Activated CD4-positive, alpha-beta T cell treated with anti-CD3 and anti-CD28 coated beads, Interleukin-2, amount 50 U/mL, for 24 hours (primary cell): ENCODE measurements around the gene SLC25A47.
"Not testable (repeated sequence)": the region's sequence is repeated elsewhere in the genome, so short reads cannot be mapped to it uniquely, and the experiment has no call there.

Experiments
- DNase-seq, 2 donors: peaks; one replicate each; pipeline ENCODE4 v3.0.0-alpha.2; 2020; ENCODE audit warnings: low read depth in 1 of 2, low spot score in 1 of 2

SLC25A47 gene

DNA sequence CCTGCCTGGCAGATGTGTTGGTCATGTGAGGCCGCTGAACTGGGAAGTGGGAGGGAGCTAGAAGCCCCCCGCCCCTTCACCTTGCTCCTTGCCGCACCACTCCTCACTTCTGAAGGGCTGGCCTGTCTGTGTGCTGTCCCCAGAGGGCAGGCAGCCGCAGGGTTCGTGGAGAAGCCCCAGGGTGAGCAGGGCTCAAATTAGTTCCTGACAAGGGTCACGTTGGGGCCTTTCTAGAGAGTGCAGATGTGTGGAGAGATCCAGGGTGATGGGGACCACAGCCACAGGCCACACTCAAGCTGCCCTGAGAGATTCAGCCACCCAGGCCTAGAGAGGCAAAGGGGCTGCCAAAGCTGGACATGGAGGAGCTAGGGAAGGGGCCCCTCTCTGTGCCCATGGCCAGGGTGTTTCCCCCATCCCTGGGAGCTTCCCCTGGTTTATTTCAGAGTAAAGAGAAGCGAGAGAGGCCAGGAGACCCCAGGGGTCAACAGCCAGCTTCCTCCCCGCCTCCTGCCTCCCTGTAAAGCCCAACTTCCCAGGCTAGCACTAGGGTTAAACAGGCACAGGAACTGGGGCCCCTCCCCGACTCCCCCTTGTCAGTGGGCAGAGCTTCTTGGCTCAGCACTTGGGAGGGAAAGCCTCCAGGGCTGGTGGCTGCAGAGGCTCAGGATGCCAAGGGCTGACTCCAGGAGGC, 33.1 kb upstream of the SLC25A47 start:
- DNase-seq: no peak

DNA sequence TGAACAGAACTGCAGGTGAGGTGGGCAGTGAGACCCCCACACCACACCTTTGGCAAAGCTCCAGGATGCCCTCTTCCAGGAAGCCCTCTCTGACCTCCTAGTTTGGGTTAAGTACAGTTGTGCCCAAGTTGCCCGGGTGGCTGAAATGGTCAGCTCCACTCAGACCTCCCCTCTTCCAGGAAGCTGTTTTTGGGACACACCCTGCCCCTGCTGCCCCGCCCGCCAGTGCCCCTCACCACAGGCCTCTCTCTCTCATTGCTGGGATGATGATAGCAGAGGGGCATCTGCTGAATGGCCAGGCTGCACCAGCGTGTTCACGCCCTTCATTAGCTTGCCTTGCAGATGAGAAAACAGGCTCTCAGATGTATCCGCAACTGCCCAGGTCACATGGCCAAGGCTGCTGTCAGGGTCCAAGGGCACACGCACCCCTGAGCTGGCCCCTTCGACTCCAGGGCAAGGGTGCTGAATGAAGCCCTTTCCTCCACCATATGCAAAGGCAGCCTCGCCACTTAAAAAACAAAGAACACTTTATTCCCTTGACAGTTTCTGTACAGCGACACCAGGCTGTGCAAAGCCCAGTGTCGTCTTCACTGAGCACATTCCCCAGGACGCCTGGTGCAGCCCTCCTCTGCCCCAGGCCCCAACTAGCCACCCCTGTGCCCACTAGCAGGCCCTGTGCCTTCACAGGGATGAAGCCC, 32.4 kb upstream of the SLC25A47 start:
- no peak for DNase-seq

DNA sequence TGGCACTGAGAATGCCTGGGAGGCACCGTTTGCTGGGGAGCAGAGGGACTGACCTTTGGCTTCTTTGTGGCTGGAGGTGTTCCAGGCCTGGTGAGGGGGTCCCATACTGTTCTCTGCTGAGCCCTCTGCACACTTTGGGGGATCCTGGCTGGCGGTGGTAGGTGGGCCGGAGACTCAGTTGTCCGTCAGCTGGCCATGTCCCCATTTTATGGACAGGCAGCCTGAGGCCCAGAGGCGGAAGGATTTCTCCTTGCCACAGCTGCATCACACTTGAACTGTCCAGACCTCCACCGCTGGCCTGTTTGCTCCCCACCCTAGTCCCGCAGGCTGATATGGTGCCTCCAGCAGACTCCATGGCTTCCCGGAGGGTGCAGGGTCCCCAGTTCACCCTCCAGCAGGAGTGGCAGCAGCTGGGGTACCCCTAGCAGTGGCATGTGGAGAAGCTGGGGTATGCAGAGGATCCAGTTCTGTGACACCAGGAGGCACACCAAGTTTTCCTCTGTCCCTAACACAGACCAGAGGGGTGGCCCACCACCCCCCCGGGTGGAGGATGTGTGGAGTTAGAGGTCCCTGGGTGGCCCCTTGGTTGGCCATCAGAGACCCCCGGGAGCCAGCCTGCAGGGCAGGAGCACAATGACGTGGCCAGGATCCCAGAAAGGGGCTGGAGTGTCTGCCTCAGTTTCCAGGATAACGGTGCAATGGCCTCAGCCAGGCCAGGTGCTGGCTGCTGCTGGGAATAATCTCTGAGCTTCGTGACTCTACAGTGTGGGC, 31.6 kb upstream of the SLC25A47 start:
- no peak for DNase-seq

DNA sequence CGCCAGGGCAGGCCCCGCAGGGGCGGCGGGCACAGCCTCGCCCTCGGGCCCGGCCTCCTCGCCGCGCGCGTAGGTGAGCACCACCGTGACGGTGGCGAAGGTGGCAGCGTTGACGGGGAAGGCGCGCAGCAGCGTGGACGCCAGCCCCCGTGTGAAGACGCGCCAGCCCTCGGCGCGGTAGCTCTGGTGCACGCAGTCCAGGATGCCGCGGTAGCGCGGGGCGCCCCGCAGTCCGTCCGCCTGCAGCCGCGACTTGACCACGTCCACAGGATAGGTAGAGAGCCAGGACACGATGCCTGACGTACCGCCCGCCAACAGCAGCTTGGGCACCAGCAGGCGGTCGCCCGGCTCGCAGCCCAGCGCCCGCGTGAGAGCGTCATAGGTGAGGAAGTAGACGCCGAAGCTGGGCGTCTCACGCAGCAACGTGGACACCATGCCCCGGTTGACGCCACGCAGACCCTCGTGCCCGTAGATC, 30.8 kb upstream of the SLC25A47 start:
- DNase-seq: no peak

DNA sequence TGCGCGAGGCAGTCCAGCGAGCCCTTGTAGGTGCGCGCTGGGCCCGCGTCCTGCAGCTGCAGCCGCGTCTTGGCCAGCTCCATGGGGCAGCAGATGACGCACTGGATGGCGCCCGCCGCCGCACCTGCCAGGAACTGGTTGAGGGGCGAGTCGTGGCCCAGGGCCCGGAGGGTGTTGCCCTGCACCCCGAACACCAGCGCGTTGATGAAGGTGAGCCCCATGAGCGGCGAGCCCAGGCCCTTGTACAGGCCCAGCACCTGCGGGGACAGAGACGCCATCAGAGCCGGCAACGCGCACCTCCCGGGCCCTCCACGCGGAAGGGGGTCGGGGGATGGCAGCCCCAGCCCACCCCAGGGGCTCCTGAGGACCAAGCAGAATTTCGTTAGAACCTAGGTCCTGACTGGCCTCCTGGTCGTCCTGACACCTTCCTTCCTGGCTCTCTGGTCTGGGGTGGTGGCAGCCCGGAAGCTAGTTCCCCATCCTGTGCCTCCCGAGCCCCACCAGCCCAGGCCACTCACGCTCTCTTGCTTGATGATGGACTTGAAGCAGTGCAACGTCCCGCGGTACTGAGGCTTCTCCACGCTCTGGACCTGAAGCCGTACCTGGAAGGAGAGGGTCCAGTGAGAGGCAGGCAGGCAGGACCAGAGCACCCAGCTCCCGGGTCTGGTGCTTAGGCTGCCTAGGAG, 30.2 kb upstream of the SLC25A47 start:
- no peak for DNase-seq

DNA sequence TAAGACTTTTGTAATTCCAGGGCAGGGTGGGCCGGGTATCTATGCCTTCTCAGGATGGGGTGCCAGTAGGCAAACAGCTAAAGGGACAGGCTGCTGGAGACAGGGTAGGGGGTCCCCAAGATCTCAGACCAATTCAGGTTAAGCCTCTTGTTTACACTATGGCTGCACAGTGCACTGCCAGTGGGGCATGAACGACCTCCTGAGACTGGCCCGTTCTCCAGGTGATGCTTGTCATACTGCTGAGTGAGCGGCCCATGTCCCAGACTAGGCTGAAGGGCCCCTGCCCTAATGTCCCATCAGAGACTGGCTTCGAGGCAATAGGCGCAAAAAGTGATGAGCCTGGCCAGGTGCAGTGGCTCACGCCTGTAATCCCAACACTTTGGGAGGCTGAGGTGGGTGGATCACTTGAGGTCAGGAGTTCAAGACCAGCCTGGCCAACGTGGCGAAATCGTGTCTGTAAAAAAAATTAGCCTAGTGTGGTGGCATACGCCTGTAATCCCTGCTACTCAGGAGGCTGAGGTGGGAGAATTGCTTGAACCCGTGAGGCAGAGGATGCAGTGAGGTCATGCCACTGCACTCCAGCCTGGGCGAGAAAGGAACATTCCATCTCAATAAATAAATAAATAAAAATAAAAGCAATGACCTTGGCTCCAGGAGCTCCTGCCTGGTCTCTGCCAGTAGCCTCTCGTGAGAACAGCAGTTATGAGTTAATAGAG, 29.5 kb upstream of the SLC25A47 start:
- DNase-seq: no peak

DNA sequence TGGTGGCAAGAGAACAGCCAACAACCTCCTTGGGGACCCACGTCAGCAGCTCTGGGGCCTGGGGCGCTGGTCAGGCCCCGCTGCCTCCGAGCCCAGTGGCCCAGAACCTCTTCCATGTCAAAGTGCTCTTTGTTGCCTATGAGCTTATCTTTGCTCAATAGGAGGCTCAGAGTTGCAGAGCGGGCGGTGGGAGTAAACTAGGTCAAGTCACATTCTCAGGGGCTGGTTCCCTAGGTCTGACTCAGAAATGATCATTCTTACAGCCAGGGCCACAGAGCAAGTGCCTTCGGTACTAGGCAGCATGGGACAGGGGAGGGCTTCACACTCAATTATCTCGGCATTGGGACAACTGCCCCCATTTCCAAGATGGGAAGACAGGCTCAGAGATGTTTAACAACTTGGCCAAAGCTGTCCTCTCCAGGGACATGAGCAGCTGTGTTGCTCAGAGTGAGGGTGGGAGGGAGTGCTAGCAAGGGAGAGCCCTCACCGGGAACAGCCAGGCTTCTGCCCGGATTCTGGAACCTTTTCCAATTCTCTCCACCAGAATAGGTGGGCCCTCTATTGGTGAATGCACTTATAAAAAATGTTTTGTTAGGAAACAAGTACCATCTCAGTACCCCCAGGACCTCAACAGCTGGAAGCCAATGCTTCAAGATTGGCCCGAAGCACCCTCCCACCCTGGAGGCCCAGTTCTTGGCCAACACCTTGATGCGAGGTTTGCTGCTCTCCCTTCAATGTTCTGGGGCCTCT, 28.8 kb upstream of the SLC25A47 start:
- no peak for DNase-seq

DNA sequence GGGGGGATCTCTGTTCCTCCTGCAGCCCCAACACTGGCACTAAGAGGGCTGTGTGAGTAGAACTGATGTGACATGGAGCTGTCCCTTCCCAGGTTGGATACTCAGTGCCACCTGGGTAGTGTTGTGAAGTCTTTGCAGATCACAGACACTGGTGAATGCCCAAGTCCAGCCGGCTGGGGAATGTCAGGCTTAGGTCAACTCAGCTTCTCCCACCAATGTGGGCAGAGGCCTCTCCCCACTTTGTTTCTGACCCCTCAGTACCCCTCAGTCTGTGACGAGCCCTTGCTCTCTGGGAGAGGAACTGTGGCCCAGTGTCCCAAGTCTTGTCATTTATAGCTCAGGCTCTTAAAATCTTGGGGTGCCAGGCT, 28.2 kb upstream of the SLC25A47 start:
- DNase-seq: no peak

DNA sequence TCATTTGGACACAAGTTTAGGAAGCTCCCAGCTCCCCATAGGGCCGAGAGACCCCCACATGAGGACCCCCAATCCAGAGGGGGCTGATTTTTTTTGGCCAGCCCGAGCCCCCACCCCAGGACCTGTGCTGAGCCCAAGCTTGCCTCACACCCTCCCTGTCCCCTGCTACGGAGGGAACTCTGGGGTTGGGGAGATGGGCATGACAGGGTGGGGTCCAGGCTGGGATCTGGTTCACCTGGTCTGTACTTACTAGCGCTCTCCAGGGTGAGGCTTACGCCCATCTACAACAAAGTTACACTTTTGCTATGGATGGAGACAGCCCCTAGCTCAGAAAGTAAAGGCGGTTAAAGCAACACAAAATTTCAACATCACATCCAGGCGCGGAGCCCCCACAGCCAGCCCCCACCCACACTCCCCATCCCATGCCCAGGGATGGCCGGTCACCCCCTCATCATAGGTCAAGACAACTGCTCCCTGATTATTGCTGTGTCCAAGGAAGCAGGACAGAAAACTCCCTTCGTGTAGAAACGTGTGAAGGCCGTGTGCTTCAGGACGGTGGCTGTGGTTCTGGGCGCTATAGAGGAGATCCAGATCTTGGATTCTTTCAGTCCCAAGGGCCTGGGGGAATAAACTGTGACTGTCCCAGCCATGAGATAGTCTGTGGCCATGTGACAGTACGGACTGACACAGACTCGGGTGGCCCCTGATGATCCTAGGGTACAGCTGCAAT, 27.6 kb upstream of the SLC25A47 start:
- DNase-seq: no peak

DNA sequence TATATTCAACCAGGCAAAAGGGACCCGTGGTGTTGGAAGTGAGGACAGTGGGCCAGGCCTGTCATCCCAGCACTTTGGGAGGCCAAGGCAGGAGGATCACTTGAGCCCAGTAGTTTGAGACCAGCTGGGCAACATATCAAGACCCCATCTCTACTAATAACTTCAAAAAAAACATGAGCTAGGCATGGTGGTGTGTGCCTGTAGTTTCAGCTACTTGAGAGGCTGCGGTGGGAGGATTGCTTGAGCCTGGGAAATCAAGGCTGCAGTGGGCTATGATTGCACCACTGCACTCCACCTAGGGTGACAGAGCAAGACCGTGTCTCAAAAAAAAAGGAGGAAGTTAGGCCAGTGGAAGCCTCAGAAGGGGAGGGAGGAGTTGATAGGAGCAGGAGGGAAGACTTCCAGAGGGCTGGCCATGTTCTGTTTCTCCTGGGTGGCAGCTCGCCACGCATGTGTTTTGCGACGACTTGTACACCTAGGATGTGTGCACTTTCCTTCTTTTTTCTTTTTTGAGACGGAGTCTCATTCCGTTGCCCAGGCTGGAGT, 27.0 kb upstream of the SLC25A47 start:
- DNase-seq: no peak

DNA sequence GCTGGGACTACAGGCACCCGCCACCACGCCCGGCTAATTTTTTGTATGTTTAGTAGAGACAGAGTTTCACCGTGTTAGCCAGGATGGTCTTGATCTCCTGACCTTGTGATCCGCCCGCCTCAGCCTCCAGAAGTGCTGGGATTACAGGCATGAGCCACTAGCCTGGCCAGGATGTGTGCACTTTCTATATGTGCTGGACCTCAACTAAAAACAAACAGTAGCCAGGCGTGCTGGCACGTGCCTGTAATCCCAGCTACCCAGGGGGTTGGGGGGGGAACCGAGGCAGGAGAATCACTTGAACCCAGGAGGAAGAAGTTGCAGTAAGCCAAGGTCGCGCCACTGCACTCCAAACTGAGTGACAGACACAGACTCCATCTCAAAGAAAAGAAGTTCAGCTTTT, 26.4 kb upstream of the SLC25A47 start:
- not testable (repeated sequence) for DNase-seq

DNA sequence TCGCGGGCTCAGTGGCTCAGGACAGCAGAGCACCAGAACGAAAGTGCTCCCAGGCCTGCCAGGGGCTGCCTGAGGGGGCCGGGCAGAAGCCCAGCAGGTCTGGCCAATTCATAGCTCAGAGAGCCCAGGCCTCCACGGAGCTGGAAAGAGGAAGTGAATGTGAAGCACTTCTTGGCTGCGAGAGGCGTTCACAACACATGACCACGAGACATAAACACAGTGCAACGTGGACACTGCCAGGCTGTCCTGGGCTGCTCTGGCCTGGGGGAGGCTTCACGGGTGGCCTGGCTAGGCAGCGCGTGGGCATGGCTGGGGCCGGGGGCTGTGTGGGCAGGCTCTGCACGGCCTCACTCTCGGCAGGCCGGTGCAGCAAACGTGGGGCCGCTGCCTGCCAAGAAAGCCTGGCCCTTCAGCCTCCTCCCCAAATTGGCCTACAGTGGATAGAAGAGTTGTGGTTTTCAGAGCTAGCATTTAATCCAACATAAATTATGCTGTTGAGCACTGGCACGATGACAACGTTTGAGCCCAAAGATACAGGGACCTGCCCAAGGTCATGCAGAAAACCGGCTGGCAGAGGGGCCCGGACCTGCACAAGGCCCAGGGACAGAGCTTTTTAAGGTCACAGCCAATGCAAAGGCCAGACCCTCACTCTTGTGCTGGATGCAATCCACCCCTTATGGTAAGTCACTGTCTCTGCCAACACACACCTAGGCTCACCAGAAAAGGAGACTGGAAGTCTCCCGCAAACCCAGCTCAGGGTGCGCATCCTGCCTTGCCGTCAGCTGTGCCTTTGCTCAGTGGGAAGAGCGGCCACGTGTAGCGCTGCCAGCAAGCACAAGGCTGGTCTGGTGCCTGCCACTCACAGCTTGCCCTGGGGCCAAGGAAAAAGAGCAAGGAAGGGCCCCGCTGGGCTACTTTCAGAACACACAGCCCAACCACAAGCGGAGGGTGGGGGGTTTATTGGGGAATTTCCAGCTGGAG, 25.5 kb upstream of the SLC25A47 start:
- DNase-seq: no peak

DNA sequence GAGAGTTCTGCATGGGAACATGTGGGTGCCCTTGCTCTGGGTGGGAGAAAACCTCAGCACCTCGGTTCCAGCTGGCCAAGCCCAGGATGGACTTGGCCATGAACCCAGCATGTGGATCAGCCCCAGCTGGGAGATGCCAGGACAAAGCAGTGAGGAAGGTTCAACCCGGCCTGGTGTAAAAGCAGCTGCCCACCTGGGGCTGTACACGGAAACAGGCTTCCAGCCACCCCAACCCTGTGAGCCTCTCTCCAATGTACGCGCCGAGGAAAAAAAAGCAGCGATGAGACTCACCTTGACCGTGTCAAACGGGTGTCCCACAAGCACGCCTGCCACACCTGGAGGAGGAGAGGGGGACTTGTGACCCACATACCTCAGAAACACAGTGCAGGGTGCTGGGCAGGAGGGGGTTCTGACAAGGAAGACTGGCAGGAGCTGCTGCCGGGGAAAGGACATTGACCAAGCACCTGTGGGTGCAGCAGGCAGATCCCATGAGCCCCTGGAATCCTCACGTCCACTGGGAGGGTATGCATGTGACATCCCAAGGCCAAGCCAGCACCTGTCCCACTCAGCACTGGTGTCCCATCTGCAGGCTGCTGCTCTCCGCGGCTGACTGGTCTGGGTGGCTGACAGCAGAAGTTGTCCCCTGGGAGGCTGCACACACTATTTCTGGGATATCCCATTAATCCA, 24.4 kb upstream of the SLC25A47 start:
- DNase-seq: no peak

DNA sequence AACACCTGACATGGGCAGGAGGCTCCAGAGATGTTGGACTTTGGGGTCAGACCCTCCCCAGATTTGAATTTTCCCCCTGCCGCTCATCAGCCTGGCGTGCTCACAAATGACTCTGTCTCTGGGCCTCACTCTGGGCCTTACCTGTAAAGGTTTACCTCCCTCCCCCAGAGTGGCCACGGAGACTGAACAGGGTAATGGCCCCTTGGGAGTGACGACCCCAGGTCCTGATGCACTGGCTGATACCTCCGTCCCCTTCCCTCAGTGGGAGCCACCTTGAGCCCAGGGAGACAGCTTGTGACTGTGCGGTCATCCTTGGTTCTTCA, 23.9 kb upstream of the SLC25A47 start:
- DNase-seq: no peak

DNA sequence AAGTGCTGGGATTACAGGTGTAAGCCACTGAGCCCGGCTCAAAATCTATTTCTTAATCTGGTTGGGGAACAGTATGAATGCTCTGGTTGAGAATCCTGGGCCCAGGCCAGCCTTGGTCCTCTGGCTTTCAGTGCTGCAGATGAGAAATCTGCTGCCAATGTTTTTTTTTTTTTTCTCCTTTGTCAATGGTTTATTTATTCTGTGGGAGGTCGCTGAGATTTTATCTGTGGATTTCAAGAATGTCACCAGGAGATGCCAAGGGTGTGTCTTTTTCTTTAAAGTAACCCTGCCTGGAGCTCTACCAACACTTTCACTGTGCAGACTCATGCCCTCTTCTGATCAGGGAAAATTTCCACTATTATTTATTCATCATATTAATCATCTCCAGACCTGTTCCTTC, 20.5 kb upstream of the SLC25A47 start:
- no peak for DNase-seq

DNA sequence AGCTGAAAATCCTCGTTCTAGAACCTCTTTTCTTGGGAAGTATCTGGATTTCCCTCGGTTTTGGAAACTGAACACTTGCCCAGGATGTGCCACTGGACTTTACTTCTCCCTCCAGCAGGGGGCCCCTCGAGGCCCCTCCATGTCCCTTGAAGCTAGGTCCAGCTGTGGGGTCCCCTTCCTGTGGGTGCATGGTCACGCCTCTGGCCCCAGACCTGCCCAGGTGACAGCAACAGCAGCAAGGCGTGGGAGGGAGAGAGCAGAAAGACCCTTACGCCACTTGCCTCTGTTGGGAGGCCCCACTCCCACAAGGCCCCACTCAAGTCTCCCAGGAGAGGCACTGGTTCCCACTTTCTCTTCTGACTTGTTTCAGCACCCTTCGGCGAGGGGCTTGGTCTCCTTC, 20.0 kb upstream of the SLC25A47 start:
- DNase-seq: no peak

DNA sequence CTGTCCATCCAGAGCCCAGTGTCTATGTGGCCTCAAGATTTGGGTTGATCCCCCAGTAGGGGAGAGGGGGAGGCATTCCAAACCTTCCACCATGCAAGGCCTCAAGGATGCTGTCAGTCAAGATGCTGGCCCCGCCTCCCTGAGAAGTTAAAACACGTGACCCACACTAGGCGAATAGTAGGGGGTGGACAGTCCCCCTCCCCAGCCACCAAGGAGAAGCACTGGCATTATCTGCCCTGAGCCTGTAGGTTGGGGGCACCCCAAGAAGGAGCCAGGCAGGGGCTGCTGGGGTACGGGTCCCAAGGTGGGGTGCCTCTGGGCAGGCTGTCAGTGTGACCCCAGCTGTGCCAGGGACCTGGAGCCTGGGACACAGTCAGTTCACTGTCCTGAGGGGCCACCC, 19.2 kb upstream of the SLC25A47 start:
- no peak for DNase-seq
